T-helper 9 cell (primary cell): ENCODE results near the gene TAOK2.

Experiments used
- DNase-seq: peaks from one replicate; pipeline ENCODE4 v3.0.0-alpha.2; 2020

The TAOK2 gene

DNA sequence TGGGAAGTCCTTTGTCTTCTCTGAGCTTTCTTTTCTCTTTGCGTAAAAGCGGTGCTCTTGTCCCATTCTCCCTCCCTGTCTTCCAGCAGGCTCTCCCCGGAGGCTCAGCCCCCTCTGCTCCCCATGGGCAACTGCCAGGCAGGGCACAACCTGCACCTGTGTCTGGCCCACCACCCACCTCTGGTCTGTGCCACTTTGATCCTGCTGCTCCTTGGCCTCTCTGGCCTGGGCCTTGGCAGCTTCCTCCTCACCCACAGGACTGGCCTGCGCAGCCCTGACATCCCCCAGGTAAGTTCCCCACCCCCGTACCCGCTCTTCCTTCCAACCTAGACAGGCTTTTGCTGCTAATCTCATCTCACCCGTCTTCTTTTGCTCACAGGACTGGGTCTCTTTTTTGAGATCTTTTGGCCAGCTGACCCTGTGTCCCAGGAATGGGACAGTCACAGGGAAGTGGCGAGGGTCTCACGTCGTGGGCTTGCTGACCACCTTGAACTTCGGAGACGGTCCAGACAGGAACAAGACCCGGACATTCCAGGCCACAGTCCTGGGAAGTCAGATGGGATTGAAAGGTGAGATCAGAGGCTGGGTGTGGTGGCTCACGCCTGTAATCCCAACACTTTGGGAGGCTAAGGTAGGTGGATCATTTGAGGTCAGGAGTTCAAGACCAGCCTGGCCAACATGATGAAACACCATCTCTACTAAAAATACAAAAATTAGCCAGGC lies 10.5 kb upstream of the TAOK2 start:
- DNase-seq, result no peak

DNA sequence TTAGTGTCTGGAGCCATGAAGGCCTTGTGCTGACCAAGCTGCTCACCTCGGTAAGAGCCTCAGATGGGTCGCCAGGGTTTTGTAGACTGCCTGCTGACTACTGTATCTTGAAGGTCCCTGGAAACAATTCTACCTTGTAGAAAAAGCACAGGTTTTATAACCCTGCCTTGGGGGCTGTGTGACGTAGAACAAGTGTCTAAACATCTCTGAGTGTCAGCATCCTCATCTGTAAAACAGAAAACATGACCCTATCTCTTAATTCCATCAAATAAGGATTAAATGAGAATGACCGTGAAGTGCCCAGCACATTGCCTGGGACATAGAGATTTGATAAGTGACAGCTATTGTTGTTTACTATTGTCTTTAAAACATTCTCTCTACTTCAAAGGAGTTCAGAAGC lies 5.5 kb upstream of the TAOK2 start:
- no peak for DNase-seq

DNA sequence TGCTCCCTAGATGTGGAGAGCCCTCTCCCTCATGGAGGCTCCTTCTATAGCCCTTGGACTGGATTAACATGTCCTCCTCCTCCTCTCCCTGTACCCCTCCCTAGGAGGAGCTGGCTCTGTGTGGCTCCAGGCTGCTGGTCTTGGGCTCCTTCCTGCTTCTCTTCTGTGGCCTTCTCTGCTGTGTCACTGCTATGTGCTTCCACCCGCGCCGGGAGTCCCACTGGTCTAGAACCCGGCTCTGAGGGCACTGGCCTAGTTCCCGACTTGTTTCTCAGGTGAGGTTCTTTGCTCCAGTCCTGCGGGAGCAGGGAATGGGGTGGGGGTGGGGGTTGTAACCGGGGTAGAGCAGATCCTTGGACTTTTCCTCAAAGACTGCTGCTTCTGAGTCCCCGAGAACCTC lies 2.4 kb upstream of the TAOK2 start:
- DNase-seq, result no peak

DNA sequence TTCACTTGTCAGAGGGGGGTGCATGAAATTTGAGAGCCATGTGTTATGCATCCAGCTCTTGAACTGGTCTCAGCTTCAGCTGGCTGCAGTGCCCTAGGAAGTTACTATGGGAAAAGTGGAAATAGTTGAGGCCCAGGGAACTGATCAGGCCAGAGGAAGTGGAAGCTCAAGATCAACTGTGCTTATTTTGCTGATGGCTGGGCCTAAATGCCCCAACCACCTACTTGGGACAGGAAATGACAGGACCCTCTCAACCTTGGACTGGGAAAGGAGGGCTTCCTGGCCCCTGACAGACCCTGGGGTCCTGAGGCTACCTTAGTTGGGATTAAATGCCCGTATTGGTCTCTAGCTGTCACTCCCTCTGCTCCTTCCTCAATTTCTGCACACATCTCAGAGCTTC lies 1.2 kb upstream of the TAOK2 start:
- no peak for DNase-seq

DNA sequence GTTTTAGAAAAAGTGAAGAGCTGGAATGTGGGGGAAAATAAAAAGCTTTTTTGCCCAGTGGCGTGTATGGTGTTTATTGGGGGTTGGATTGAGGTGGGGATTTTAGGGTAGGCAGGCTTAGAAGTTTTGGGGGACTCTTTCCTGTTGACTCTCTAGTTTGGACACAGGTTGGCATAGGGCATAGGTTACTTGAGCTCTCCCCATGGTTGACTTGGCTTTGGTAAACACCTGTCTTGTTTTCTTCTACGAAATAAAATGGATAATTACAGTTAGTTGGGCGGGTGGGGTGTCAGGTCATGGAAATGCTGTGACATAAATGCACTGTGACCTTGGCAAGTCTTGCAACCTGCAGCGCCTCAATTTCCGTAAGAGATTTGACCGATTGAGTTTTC lies 680 bp upstream of the TAOK2 start:
- DNase-seq, result no peak

DNA sequence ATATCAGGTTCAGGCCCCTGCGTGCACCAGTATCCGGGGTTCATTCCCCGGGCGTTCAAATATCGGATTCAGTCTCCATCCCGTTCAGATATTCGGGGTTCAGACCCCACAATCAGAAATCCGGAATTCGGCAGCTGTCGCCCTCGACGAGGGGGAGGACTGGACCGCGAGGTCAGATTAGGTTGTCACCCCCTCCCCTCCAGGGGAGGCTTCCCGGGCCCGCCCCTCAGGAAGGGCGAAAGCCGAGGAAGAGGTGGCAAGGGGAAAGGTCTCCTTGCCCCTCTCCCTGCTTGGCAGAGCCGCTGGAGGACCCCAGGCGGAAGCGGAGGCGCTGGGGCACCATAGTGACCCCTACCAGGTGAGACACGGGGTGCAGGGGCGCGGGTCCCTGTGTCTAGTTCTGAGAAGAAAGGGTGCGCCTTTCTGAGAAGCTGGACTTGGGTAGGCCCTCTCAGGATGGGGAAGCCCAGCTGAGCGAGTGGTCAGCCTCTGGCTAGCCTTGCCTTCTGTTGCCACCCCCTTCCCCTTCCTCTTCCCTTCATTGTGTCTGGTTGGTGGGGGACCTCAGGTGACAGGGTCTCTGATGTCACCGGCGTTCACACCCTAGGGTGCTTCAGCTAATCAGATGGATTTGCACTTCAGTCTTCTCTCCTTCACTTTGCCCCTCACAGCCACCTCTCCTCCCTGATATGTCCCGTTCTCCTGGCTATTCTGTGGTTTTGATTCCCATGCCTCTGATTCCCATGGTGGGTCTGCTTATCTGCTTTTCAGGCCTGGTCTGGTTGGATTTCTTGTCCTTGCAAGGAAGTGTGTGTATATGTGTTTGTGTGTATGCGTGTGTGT lies 844 bp downstream of the TAOK2 start:
- no peak for DNase-seq

DNA sequence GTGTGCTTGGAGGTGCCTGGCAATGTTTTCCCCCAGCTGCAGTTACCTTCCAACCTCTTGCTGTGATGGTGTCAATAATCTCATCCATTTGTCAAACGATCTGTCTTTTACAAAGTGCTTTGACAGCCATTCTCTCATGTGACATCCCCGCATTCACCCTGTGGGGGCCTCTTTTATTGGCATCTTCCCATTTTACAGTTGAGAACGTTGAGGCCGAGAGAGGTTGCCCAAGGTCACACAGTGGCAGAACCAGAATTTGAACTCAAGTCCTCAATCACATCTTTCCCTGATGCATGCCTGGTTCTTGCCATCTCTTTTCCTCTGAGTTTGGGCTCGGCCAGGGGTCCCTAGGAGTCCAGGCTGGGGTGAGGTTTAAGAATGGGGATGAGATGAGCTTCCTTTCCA lies 1.5 kb downstream of the TAOK2 start:
- no peak for DNase-seq

DNA sequence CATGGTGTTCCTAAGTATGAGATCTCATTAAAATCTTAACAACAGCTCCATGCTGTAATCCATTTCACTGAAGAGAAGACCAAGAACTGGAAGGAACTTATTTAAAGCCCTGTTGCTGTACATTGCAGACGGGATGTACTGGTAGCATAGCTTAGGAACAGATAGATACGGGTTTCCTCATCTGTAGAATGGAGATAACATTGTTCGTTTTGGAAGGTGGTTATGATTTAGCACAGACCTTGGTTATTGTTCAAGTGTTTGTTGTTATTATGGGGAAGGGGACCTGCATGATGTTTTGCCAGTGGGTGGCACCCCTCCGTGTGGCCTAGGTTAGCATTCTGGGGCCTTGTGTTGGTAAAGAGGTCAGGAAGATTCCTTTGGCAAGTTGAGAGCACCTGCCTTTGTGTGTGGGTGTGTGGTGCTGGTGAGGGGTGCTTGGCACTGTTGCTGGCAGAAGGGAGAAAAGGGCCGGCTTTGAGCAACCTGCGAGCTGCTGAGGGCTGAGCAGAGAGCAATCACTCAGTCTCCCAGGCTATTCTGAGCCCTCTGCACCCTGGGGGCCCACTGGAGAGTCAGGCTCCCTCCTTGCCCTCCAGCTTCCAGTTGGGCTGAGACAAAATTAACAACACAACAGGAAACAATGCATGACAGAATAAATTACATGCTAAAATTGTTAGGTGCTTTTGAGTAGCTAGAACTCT lies 2.3 kb downstream of the TAOK2 start:
- no peak for DNase-seq

DNA sequence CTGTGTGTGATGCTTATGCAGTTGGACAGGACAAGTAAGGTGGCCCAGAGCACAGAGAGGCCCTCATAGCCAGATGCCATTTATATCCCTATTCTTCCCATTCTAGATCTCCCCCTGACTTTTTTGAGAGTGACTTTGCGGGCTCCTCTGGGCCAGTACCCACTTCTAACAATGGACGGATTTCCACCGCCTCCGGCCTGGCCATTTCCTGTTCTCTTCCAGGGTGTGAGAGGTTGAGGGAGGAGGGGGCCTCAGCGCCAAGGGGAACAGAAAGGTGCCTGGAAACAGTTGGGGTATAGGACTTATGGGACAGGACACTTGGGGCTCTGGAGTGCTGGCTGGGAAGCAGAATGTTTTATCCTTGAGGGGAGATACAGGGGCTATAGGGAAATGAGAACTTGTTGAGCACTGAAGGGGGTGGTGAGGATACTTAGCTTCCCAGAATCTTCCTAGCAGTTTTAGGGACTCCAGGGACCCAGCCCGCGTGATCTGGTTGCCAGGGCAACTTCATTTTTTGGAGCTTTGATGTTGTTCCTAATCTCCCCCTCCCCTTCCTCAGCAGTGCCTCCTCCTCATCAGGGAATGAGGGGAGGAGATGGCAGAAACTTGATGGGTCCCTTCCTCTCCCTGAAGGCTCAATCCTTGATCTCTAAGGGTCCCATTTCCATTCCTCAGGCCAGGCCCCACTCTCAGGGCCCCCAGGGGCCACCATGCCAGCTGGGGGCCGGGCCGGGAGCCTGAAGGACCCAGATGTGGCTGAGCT lies 3.6 kb downstream of the TAOK2 start:
- DNase-seq, result no peak

DNA sequence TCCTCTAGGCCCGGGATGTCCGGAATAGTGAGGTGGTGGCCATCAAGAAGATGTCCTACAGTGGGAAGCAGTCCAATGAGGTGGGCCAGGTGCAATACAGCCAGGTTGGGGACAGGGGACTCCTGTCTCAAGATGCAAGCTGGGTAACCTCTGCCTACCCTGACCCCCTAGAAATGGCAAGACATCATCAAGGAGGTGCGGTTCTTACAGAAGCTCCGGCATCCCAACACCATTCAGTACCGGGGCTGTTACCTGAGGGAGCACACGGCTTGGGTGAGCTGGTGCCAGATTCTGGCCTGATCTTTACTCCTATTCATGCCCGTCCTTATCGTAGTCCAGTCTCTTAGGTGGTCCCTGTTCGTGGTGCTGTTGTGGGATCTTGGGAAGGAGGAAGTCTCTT lies 4.4 kb downstream of the TAOK2 start:
- no peak for DNase-seq

DNA sequence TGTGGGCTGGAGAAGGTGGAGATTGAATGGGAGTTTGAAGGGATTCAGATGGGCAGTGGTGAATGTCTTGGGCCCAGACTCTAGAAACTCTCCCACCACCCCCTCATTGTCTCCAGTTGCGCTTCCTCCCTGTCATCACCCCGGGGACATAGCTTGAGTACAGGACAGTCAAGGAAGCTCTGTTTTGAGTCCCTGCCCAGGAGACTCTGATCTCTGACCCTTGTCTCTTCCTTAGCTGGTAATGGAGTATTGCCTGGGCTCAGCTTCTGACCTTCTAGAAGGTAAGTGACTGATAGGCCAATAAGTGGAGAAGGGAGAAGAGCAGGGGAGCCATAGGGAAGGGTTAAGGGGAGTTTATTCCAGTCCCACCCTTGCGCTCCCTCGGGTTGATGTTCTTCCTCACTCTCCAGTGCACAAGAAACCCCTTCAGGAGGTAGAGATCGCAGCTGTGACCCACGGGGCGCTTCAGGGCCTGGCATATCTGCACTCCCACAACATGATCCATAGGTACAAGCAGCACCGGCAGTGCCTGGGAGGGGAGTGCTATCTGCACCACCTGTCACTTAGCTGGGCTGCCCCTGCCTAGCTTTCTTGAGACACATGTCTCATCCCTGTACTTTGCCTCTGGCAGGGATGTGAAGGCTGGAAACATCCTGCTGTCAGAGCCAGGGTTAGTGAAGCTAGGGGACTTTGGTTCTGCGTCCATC lies 5.0 kb downstream of the TAOK2 start:
- no peak for DNase-seq

DNA sequence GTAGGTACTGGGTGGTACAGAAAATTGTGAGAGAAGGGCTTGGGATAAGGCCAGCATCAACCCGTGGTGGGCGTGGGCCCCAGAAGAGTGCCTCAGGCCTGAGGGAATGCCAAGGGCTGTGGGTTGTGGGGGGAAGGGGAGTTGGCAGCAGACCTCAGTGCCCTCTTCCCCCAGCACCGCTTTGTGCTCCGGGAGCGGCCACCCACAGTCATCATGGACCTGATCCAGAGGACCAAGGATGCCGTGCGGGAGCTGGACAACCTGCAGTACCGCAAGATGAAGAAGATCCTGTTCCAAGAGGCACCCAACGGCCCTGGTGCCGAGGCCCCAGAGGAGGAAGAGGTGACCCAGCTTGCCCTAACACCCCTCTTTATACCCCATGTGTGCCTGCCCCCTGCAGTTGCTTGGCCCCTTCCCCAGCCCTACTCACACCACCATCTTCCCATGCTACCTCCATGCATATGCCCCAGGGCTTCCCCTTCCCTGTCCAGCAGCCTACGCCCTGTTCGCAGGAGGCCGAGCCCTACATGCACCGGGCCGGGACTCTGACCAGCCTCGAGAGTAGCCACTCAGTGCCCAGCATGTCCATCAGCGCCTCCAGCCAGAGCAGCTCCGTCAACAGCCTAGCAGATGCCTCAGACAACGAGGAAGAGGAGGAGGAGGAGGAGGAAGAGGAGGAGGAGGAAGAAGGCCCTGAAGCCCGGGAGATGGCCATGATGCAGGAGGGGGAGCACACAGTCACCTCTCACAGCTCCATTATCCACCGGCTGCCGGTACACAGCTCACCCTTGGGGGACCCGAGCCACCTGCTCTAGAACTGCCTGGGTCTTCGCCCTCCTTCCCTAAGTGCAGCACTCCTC lies 9.1 kb downstream of the TAOK2 start:
- no peak for DNase-seq

DNA sequence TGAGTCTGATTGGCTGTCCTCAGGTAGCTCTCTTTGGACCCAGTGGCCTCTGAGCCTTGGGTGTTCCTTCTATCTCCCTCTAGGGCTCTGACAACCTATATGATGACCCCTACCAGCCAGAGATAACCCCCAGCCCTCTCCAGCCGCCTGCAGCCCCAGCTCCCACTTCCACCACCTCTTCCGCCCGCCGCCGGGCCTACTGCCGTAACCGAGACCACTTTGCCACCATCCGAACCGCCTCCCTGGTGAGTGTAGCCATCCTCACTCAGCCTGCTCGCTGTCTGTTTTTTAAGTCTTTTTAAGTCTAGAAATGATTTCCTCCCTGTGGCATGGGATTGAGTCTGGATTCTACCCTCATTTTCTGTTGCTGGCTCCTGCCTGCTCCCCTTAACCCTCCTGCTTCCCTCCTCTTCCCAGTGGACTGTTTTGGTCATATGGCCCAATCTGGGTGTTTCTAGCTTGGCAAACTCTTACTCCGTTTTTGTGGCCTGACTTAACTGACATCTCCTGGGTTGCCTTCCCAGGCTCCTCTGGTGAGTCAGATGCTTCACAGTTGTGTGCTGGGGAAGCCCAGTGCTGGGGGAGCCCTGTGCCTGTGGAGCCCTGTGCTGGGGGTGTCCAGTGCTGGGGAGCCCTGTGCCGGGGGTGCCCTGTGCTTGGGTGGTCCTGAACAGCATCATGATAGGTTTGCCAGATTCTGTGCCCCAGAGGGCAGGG lies 9.9 kb downstream of the TAOK2 start:
- no peak for DNase-seq

DNA sequence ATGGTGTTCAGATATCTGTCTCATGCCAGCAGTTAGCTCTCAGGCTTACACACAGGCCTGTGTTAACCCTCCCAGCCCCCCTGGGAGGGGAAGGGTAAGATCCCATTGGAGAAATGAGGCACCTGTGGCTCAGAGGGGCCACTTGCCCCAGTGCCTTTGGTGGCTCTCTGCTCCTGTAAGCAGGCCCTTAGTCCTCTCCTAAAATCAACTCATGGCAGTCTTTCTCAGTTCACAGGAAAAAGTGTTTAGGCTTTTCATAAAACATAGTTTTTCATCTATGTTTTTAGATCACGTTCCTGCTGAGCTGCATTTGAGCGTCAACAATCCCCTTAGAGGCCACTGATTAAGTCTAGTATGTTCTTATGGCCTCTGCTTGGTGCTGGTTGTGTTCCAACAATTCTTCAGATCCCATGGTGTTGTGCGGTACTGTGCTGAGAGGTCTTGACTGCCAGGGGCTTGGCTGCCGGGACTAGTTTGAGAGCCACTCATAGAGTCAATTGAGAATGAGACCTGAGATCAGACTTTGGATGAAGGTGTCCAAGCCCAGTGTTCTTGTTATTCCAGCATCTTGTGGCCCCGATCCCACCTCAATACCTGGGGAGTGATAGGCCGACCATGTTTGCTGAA lies 10.6 kb downstream of the TAOK2 start:
- DNase-seq, result no peak

DNA sequence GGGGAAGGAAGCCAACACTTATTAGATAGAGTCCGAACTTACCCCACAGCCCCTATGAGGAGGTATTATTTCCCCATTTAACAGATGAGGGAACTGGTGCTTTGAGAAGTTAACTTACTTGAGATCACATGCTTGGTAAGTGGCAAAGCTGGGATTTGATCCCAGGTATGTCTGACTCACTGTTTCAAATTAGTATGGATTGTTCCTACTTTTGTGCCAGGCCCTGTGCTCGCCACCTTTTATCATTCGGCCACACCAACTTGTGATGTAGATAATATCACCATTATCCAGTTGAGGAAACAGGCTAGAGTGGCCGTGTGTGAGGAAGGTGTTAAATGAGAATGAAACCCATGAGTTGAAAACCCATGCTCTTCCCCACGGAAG lies 11.1 kb downstream of the TAOK2 start:
- no peak for DNase-seq

DNA sequence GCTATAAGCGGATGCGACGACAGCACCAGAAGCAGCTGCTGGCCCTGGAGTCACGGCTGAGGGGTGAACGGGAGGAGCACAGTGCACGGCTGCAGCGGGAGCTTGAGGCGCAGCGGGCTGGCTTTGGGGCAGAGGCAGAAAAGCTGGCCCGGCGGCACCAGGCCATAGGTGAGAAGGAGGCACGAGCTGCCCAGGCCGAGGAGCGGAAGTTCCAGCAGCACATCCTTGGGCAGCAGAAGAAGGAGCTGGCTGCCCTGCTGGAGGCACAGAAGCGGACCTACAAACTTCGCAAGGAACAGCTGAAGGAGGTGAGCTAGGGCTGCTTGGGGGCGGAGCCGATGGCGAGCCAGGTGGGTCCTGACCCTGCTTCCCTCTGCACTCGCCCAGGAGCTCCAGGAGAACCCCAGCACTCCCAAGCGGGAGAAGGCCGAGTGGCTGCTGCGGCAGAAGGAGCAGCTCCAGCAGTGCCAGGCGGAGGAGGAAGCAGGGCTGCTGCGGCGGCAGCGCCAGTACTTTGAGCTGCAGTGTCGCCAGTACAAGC lies 11.7 kb downstream of the TAOK2 start:
- DNase-seq, result no peak

DNA sequence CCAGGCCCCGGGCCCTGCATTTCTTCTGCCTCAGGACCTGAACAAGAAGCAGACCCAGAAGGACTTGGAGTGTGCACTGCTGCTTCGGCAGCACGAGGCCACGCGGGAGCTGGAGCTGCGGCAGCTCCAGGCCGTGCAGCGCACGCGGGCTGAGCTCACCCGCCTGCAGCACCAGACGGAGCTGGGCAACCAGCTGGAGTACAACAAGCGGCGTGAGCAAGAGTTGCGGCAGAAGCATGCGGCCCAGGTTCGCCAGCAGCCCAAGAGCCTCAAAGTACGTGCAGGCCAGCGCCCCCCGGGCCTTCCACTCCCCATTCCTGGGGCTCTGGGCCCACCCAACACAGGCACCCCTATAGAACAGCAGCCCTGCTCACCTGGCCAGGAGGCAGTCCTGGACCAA lies 12.6 kb downstream of the TAOK2 start:
- DNase-seq, result no peak

DNA sequence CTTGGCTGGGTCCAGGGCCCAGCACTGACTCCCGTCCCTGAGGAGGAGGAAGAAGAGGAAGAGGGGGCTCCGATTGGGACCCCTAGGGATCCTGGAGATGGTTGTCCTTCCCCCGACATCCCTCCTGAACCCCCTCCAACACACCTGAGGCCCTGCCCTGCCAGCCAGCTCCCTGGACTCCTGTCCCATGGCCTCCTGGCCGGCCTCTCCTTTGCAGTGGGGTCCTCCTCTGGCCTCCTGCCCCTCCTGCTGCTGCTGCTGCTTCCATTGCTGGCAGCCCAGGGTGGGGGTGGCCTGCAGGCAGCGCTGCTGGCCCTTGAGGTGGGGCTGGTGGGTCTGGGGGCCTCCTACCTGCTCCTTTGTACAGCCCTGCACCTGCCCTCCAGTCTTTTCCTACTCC lies 13.3 kb downstream of the TAOK2 start:
- no peak for DNase-seq

DNA sequence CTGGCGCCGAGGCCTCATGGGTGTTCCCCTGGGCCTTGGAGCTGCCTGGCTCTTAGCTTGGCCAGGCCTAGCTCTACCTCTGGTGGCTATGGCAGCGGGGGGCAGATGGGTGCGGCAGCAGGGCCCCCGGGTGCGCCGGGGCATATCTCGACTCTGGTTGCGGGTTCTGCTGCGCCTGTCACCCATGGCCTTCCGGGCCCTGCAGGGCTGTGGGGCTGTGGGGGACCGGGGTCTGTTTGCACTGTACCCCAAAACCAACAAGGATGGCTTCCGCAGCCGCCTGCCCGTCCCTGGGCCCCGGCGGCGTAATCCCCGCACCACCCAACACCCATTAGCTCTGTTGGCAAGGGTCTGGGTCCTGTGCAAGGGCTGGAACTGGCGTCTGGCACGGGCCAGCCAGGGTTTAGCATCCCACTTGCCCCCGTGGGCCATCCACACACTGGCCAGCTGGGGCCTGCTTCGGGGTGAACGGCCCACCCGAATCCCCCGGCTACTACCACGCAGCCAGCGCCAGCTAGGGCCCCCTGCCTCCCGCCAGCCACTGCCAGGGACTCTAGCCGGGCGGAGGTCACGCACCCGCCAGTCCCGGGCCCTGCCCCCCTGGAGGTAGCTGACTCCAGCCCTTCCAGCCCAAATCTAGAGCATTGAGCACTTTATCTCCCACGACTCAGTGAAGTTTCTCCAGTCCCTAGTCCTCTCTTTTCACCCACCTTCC lies 13.9 kb downstream of the TAOK2 start:
- no peak for DNase-seq
